Mesendoderm (in vitro differentiated cells): ENCODE results near the gene BACE1. TPM values are rescaled to one million over a fixed set of nuclear protein-coding genes. Genes with fewer than 3 reads are reported as not detected.
A peak's percentile ranks its signal among the peaks of the same experiment; 100 is the strongest.

ENCODE experiments used
- DNase-seq: peaks from one replicate; pipeline ENCODE4 v3.0.0; 2013
- H2AK5ac ChIP-seq: 2 replicates; pipeline ENCODE4 v1.6.1; 2013; ENCODE audit warnings: low read length, inconsistent platforms
- H2BK120ac ChIP-seq: 2 replicates; pipeline ENCODE4 v1.6.1; 2013; ENCODE audit warnings: low read depth, mild to moderate bottlenecking, low read length, moderate library complexity, mixed read lengths
- H2BK15ac ChIP-seq: replicated peaks from 2 replicates; pipeline ENCODE4 v1.6.1; 2013; ENCODE audit warnings: low read depth, mild to moderate bottlenecking, moderate library complexity
- H2BK5ac ChIP-seq: 2 replicates; pipeline ENCODE4 v1.6.1; 2013; ENCODE audit warnings: low read length, inconsistent platforms
- H3K18ac ChIP-seq: 2 replicates; pipeline ENCODE4 v1.6.1; 2013; ENCODE audit warnings: mild to moderate bottlenecking, low read length, mixed read lengths
- H3K23ac ChIP-seq: one replicate; pipeline ENCODE4 v1.6.1; 2013; ENCODE audit warnings: low read length
- H3K27ac ChIP-seq: 2 replicates; pipeline ENCODE4 v1.5.1; 2013; ENCODE audit warnings: low read depth, mild to moderate bottlenecking, inconsistent platforms, low read length, moderate library complexity
- H3K27me3 ChIP-seq: 2 replicates; pipeline ENCODE4 v1.6.1; 2013; ENCODE audit warnings: low read length, control low read depth, mild to moderate bottlenecking, inconsistent platforms; ENCODE audit not compliant: insufficient read depth, poor library complexity
- H3K36me3 ChIP-seq: 2 replicates; pipeline ENCODE4 v1.6.1; 2013; ENCODE audit warnings: low read length, inconsistent platforms; ENCODE audit not compliant: control insufficient read depth, insufficient read depth
- H3K4ac ChIP-seq: one replicate; pipeline ENCODE4 v1.6.1; 2013; ENCODE audit warnings: low read depth, mild to moderate bottlenecking, low read length, moderate library complexity
- H3K4me1 ChIP-seq: 2 replicates; pipeline ENCODE4 v1.6.1; 2013; ENCODE audit warnings: low read depth, low read length, inconsistent platforms; ENCODE audit not compliant: control insufficient read depth
- H3K4me2 ChIP-seq: 2 replicates; pipeline ENCODE4 v1.6.1; 2013; ENCODE audit warnings: low read length
- H3K4me3 ChIP-seq: 2 replicates; pipeline ENCODE4 v1.5.1; 2013; ENCODE audit warnings: mild to moderate bottlenecking, low read length
- H3K56ac ChIP-seq: one replicate; pipeline ENCODE4 v1.6.1; 2013; ENCODE audit warnings: low read length
- H3K79me1 ChIP-seq: 2 replicates; pipeline ENCODE4 v1.6.1; 2013; ENCODE audit warnings: low read length, inconsistent platforms
- H3K79me2 ChIP-seq: 2 replicates; pipeline ENCODE4 v1.6.1; 2013; ENCODE audit warnings: mild to moderate bottlenecking, low read length; ENCODE audit not compliant: control insufficient read depth, insufficient read depth
- H3K9ac ChIP-seq: 2 replicates; pipeline ENCODE4 v1.6.1; 2013; ENCODE audit warnings: low read length, inconsistent platforms
- H4K5ac ChIP-seq: one replicate; pipeline ENCODE4 v1.6.1; 2013; ENCODE audit warnings: low read length
- H4K8ac ChIP-seq: one replicate; pipeline ENCODE4 v1.6.1; 2013; ENCODE audit warnings: low read depth, mild to moderate bottlenecking, control low read depth, low read length, moderate library complexity
- WGBS: extraction: QIAGEN DNeasy Blood & Tissue Kit; methylation state at CpG from one replicate; pipeline ENCODE4 v1.1.7; 2013; ENCODE audit warnings: low lambda C conversion rate, missing lambda C conversion rate; ENCODE audit not compliant: insufficient coverage; ENCODE audit errors: extremely low coverage; 5-methylcytosine and 5-hydroxymethylcytosine counted together
- polyA plus RNA-seq, 2 experiments: library from polyadenylated mRNA; stranded (reverse); fragments of 200-250 nt; gene quantifications; one replicate each; pipeline ENCODE4 v1.2.3, GENCODE V29; 2013

Gene BACE1
- 6.1 TPM for polyA plus RNA-seq (2013, experiment 1 of 2)
- 6.0 TPM for polyA plus RNA-seq (2013, experiment 2 of 2)

DNA sequence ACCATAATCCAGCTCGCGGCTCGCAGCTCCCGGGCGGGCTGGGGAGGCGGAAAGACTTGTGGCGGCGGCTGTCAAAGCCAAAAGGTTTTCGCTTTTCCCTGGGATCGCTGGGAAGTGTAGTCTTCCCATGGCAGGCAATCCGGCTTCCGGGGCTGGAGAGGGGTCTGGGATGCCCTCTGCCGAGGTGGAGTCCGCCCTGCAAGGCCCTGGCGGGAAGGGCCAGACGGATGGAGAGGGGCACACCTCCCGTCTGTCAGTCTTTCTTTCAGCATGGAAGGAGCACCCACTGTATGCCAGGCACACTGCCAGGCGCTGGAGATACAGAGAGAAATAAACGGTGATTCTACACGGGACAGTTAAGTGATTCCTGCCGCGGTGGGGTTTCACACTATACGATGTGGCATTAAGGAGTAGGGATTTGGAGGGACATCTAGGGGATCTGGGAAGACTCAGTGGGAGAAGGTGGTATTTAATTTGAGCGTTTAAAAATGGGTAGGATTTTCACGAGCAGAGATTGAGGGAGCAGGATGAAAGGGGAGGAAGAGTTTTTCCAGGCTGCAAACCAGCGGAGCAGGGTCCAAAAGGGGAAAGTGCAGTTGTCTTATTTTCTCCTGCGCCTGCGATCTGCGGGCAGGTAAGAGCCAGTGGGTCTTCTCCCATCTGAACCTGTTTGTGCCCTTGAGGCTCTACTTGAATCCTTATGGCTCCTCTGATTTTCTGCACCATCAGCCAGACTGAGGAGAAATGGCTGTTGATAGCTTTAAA lies at the start of gene BACE1:
Gene BACE1, minus strand, starts transcription at position 60 of the 765 bp plus-strand sequence. CDS start 461 bp downstream, outside the sequence.
- Histone ChIP-seq H3K56ac (peak within 1 kb of the TSS; percentile 88), H3K36me3 (no peaks in the 10 kb centered on the region), H2BK120ac (no peak within 1 kb of the TSS), H4K8ac (no peak within 1 kb of the TSS), H3K4me3 (peak within 1 kb of the TSS; percentile 57), H3K79me1 (no peaks in the 10 kb centered on the region), H3K27ac (no peak within 1 kb of the TSS), H3K18ac (peak within 1 kb of the TSS; percentile 19), H2AK5ac (no peak within 1 kb of the TSS), H3K9ac (peak within 1 kb of the TSS; percentile 79), H3K4ac (peak within 1 kb of the TSS; percentile 41), H3K4me2 (peak within 1 kb of the TSS; percentile 89), H3K23ac (peak within 1 kb of the TSS; percentile 57), H4K5ac (no peak within 1 kb of the TSS), H2BK5ac (no peak within 1 kb of the TSS), H3K79me2 (no peaks in the 10 kb centered on the region), H3K4me1 (peaks cover 8% of the 10 kb centered on the region), H3K27me3 (no peaks in the 10 kb centered on the region), H2BK15ac (no peak within 1 kb of the TSS)
- peak; percentile 96 for DNase-seq
- no CpG with 5 or more reads among the region's 29 CpGs for WGBS

DNA sequence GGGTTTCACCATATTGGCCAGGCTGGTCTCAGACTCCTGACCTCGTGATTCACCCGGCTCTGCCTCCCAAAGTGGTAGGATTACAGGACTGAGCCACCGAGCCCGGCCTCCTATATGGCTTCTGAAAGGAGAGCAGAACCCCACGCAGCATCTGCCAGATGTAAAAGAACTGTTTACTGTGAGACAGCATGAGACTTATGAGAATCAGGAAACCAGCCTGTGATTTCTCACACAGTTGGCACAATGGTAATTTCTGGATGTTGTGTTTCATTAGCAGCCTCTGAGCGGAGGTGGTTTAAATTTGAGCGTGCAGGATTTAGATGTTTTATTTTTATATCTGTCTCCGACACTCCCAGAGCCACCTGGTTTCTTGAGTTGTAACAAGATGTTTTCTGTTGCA lies 45.4 kb upstream of the BACE1 start:
- no CpG with 5 or more reads among the region's 8 CpGs for WGBS
- H4K5ac ChIP-seq: no peak overlapping the region
- no peak overlapping the region for H3K4me3 ChIP-seq
- H3K23ac ChIP-seq: no peak overlapping the region
- peaks cover 3% of the 10 kb centered on the region for H3K36me3 ChIP-seq
- H2AK5ac ChIP-seq: no peak overlapping the region
- no peak overlapping the region for H4K8ac ChIP-seq
- H2BK120ac ChIP-seq: no peak overlapping the region
- no peak overlapping the region for H3K4ac ChIP-seq
- H3K79me2 ChIP-seq: no peaks in the 10 kb centered on the region
- H3K27ac ChIP-seq: no peak overlapping the region
- no peaks in the 10 kb centered on the region for H3K27me3 ChIP-seq
- H3K9ac ChIP-seq: no peak overlapping the region
- H3K4me2 ChIP-seq: no peak overlapping the region
- H2BK5ac ChIP-seq: no peak overlapping the region
- no peaks in the 10 kb centered on the region for H3K4me1 ChIP-seq
- no peak overlapping the region for H3K18ac ChIP-seq
- H3K56ac ChIP-seq: no peak overlapping the region
- H3K79me1 ChIP-seq: no peaks in the 10 kb centered on the region
- DNase-seq: no peak
- no peak overlapping the region for H2BK15ac ChIP-seq

GRCh38 chr11:117356126-117356890 lies 40.3 kb upstream of the BACE1 start:
- Histone ChIP-seq H3K4ac (no peak overlapping the region), H3K79me2 (no peaks in the 10 kb centered on the region), H2AK5ac (no peak overlapping the region), H3K18ac (no peak overlapping the region), H3K9ac (no peak overlapping the region), H3K23ac (no peak overlapping the region), H2BK120ac (no peak overlapping the region), H3K27ac (no peak overlapping the region), H2BK15ac (no peak overlapping the region), H4K5ac (no peak overlapping the region), H3K27me3 (no peaks in the 10 kb centered on the region), H3K36me3 (peaks cover 8% of the 10 kb centered on the region), H3K56ac (no peak overlapping the region), H3K4me3 (no peak overlapping the region), H3K79me1 (no peaks in the 10 kb centered on the region), H3K4me1 (no peaks in the 10 kb centered on the region), H2BK5ac (no peak overlapping the region), H3K4me2 (no peak overlapping the region), H4K8ac (no peak overlapping the region)
- peak; percentile 11 for DNase-seq
- WGBS: no CpG with 5 or more reads among the region's 9 CpGs

DNA sequence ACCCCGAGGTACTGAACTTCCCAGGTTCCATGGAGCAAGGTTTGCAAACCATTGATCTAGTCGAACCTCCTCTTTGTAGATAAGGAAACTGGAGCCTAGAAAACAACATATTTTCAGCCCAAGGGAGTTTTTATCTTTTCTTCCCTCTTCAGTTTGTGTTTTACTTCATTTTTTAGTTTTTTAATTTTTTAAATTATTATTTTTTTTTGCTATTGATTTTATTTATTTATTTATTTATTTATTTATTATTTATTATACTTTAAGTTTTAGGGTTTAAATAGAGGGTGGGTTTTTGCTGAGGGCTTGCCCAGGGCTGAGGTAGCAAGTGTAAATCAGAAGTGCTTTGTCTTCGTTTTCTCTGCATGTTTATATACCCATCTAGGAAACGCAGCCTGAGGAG lies 38.5 kb upstream of the BACE1 start:
- Histone ChIP-seq H3K4ac (no peak overlapping the region), H3K23ac (no peak overlapping the region), H2BK15ac (no peak overlapping the region), H3K27me3 (no peaks in the 10 kb centered on the region), H3K56ac (no peak overlapping the region), H3K4me2 (no peak overlapping the region), H4K8ac (no peak overlapping the region), H3K79me2 (no peaks in the 10 kb centered on the region), H3K27ac (no peak overlapping the region), H3K36me3 (peaks cover 8% of the 10 kb centered on the region), H3K18ac (no peak overlapping the region), H4K5ac (no peak overlapping the region), H3K4me3 (no peak overlapping the region), H2AK5ac (no peak overlapping the region), H2BK120ac (no peak overlapping the region), H3K4me1 (no peaks in the 10 kb centered on the region), H2BK5ac (no peak overlapping the region), H3K9ac (no peak overlapping the region), H3K79me1 (no peaks in the 10 kb centered on the region)
- no CpG with 5 or more reads among the region's 4 CpGs for WGBS
- DNase-seq: no peak

DNA sequence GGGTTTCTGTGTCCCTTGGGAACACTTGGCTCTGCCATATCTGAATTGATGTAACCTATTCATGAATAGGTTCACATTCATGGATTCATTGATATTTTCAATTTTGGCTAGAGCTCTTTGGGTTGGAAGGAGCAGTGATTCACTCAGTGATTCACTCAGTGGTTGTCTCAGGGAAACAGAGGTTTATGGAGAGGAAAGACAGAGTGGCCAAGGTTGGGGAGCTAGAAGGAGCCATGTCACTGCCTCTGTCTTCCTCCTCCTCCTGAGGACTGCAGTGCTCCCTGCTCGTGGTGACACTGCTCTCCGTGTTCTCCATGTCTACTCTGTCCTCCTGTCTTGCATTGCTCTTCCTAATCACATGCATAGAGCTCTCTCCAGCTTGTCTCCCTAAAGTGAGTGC lies 29.0 kb upstream of the BACE1 start:
- no peak for DNase-seq
- H2AK5ac ChIP-seq: no peak overlapping the region
- peaks cover 11% of the 10 kb centered on the region for H3K36me3 ChIP-seq
- no peaks in the 10 kb centered on the region for H3K79me2 ChIP-seq
- no peak overlapping the region for H4K8ac ChIP-seq
- H3K4me1 ChIP-seq: no peaks in the 10 kb centered on the region
- no peak overlapping the region for H3K23ac ChIP-seq
- H2BK15ac ChIP-seq: no peak overlapping the region
- H3K4ac ChIP-seq: no peak overlapping the region
- H3K27ac ChIP-seq: no peak overlapping the region
- no peak overlapping the region for H3K56ac ChIP-seq
- no CpG with 5 or more reads among the region's 2 CpGs for WGBS
- H3K27me3 ChIP-seq: no peaks in the 10 kb centered on the region
- H2BK5ac ChIP-seq: no peak overlapping the region
- no peak overlapping the region for H3K18ac ChIP-seq
- H3K9ac ChIP-seq: no peak overlapping the region
- no peak overlapping the region for H2BK120ac ChIP-seq
- H3K4me2 ChIP-seq: no peak overlapping the region
- no peak overlapping the region for H4K5ac ChIP-seq
- no peaks in the 10 kb centered on the region for H3K79me1 ChIP-seq
- no peak overlapping the region for H3K4me3 ChIP-seq
